Subcutaneous abdominal adipose tissue (tissue), 5 donors: ENCODE measurements around the gene NPSR1.
"Not testable (repeated sequence)": the region's sequence is repeated elsewhere in the genome, so short reads cannot be mapped to it uniquely, and the experiment has no call there.

ENCODE experiments used
- H3K27ac ChIP-seq: one replicate; pipeline ENCODE4 v1.7.0; 2013; ENCODE audit warnings: low read depth, mild to moderate bottlenecking, inconsistent platforms, low read length, moderate library complexity
- H3K27me3 ChIP-seq, 5 donors: one replicate each; pipeline ENCODE4 v1.7.0; 2013; ENCODE audit warnings: low read length in 5 of 5, inconsistent platforms in 1 of 5; ENCODE audit not compliant: control insufficient read depth in 5 of 5, insufficient read depth in 4 of 5
- H3K36me3 ChIP-seq, 5 donors: one replicate each; pipeline ENCODE4 v1.7.0; 2013; ENCODE audit warnings: low read length in 5 of 5; ENCODE audit not compliant: control insufficient read depth in 5 of 5, insufficient read depth in 5 of 5
- H3K4me1 ChIP-seq, 5 donors: one replicate each; pipeline ENCODE4 v1.7.0; 2013; ENCODE audit warnings: low read length in 5 of 5, mild to moderate bottlenecking in 3 of 5, moderate library complexity in 1 of 5; ENCODE audit not compliant: control insufficient read depth in 5 of 5, insufficient read depth in 5 of 5
- H3K4me3 ChIP-seq, 5 donors: one replicate each; pipeline ENCODE4 v1.7.0; 2013; ENCODE audit warnings: low read length in 5 of 5, low read depth in 1 of 5
- H3K9ac ChIP-seq, 5 donors: one replicate each; pipeline ENCODE4 v1.7.0; 2013; ENCODE audit warnings: low read length in 5 of 5, mild to moderate bottlenecking in 4 of 5, moderate library complexity in 3 of 5
- H3K9me3 ChIP-seq, 5 donors: one replicate each; pipeline ENCODE4 v1.7.0; 2013; ENCODE audit warnings: low read length in 5 of 5; ENCODE audit not compliant: control insufficient read depth in 5 of 5
- donor health status: healthy.
- donor health status: healthy.
- donor health status: healthy.
- donor health status: healthy.
- donor health status: healthy.

NPSR1 gene

GRCh38 chr7:34875481-34875880 is 217.5 kb downstream of the NPSR1 start:
- H3K9me3 ChIP-seq, result peaks cover 0 to 11% (median 0%) of the 10 kb centered on the region in 5 donors
- no peak overlapping the region for H3K27ac ChIP-seq
- no peaks in the 10 kb centered on the region for H3K36me3 ChIP-seq
- no peak overlapping the region for H3K4me3 ChIP-seq
- H3K27me3 ChIP-seq, result no peaks in the 10 kb centered on the region
- H3K4me1 ChIP-seq, result no peaks in the 10 kb centered on the region
- no peak overlapping the region for H3K9ac ChIP-seq

GRCh38 chr7:34878944-34879735 is 221.1 kb downstream of the NPSR1 start:
- H3K27ac ChIP-seq, H3K4me3 ChIP-seq, H3K36me3 ChIP-seq, H3K9ac ChIP-seq, H3K27me3 ChIP-seq, H3K4me1 ChIP-seq: not testable (repeated sequence)
- H3K9me3 ChIP-seq, result peaks cover 2 to 18% (median 10%) of the 10 kb centered on the region in 5 donors

DNA sequence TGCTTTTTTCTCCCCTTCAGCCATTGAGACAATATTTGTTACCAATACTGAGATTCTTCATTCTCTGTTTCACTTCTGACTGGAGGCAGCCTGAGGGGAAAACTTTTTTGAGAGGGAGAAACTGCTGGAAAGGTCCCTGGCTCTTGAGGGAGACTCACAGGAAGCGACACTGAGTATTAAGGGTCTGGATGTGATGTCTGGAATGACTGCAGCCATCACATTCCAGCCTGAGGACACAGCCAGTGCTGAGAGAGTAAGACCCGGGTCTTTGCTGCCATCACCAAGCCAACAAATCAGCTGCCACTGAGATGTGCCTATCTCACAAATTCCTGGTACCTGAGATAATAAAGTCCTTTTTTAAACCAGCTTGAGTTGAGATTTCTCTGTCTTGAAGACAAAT is 221.9 kb downstream of the NPSR1 start:
- H3K4me3 ChIP-seq, result no peak overlapping the region
- no peak overlapping the region for H3K9ac ChIP-seq
- H3K4me1 ChIP-seq, result no peaks in the 10 kb centered on the region
- H3K27ac ChIP-seq, result no peak overlapping the region
- H3K9me3 ChIP-seq, result peaks cover 2 to 22% (median 10%) of the 10 kb centered on the region in 5 donors
- no peaks in the 10 kb centered on the region for H3K27me3 ChIP-seq
- no peaks in the 10 kb centered on the region for H3K36me3 ChIP-seq

DNA sequence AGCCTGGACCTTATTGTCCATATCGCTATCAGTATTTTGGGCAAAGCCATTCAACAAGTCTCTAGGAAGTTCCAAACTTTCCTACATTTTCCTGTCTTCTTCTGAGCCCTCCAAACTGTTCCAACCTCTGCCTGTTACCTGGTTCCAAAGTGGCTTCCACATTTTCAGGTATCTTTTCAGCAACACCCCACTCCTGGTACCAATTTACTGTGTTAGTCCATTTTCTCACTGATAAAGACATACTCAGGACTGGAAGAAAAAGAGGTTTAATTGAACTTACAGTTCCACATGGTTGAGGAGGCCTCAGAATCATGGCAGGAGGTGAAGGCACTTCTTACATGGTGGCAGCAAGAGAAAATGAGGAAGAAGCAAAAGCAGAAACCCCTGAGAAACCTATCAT is 225.8 kb downstream of the NPSR1 start:
- H3K4me3 ChIP-seq, H3K36me3 ChIP-seq, H3K27me3 ChIP-seq, H3K9ac ChIP-seq, H3K27ac ChIP-seq, H3K4me1 ChIP-seq: not testable (repeated sequence)
- H3K9me3 ChIP-seq, result peaks cover 2 to 23% (median 10%) of the 10 kb centered on the region in 5 donors

- no peaks in the 10 kb centered on the region for H3K36me3 ChIP-seq
- peaks cover 2 to 23% (median 10%) of the 10 kb centered on the region in 5 donors for H3K9me3 ChIP-seq
Measured at GRCh38 chr7:34886856-34887255, 228.8 kb downstream of the NPSR1 start.

DNA sequence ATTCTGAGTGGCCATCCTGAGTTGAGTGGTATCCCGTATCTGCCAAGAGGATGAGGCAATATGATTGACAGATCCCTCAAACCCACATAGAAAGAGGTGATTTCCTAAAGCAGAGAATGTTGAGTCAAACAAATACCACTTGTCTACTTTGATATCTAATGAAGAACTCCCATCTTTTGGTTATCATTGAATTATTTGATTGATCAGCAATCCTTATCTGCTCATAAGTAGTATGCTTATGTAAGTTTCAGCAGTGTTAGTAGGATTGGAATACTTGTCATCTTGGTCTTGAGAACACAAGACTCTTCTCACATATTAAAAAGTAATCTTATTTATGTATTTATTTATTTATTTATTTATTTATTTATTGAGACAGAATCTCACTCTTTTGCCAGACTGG is 231.9 kb downstream of the NPSR1 start:
- Histone ChIP-seq H3K4me3 (no peak overlapping the region), H3K9me3 (peaks cover 0 to 7% (median 1%) of the 10 kb centered on the region in 5 donors), H3K4me1 (no peaks in the 10 kb centered on the region), H3K27ac (no peak overlapping the region), H3K9ac (no peak overlapping the region), H3K27me3 (no peaks in the 10 kb centered on the region), H3K36me3 (no peaks in the 10 kb centered on the region)

More at GRCh38 chr7:34886856-34887255, 228.8 kb downstream of the NPSR1 start:
- Histone ChIP-seq H3K4me3 (no peak overlapping the region), H3K9ac (no peak overlapping the region), H3K27me3 (no peaks in the 10 kb centered on the region), H3K4me1 (no peaks in the 10 kb centered on the region), H3K27ac (no peak overlapping the region)

DNA sequence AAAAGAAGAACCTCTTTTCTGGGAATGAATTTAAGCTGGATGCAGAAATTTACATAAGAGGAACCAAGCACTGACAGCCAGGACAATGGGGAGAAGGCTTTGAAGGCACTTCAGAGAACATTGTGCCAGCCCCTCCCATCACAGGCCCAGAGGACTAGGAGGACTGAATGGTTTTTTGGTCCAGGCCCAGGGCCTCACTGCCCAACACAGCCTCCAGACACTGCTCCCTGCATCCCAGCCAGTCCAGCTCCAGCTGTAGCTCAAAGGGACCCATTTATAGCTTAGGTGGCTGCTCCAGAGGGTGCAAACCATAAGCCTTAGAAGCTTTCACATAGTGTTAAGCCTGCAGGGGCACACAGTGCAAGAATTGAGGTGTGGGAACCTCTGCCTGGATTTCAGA is 237.2 kb downstream of the NPSR1 start:
- no peaks in the 10 kb centered on the region for H3K4me1 ChIP-seq
- H3K9ac ChIP-seq, result no peak overlapping the region
- no peak overlapping the region for H3K27ac ChIP-seq
- H3K27me3 ChIP-seq, result no peaks in the 10 kb centered on the region
- H3K9me3 ChIP-seq, result peaks cover 0 to 12% (median 6%) of the 10 kb centered on the region in 5 donors
- no peaks in the 10 kb centered on the region for H3K36me3 ChIP-seq
- H3K4me3 ChIP-seq, result peak overlapping the region in 1 of 5 donors; percentile 16
